ENCODE measurements around the gene SLC4A2.
A peak's percentile ranks its signal among the peaks of the same experiment; 100 is the strongest.

Gene SLC4A2

DNA sequence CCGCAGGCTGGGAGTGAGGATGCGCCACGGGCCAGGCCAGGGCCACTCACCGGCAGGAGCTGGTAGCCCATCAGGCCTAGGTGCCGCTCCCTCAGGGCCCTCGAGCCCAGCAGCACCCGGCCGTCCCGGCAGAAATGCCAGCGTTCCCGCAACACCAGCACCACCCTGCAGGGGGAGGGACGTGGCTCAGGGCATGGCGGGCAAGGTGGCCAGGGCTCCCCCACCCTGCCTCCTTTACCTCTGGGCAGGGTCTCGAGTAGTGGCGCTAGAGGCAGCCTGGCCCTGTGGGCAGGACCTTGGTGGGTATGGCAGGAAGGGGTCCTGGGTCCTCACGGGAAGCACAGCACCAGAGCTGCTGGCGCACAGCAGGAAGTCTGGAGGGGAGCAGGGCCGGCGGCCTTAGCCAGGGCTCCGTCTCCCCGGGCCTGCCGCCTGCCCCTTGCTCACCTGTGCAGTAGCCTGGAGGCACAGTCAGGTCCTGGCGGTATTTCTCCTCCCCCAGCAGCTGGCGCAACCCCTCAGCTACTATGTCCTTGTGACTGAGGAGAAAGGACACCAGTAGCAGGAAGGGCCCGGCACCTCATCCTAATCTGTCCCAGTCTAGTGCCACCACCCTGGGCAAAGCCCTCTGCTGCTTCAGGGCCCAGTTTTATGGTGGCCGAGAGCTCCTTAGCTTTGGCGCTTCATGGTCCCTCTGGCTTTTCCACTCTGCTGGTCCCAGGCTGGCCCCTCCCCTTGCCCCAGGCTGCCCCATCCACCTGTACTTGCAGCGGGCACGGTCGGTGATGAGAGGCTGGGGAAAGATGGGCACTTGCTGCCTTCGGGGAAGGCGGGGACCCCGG, 17.7 kb downstream of the SLC4A2 start:
- no peak overlapping the region for H3K27ac ChIP-seq (ENCODE audit: low read depth, low read length)
- H3K4me3 ChIP-seq (ENCODE audit: low read depth, low read length) = no peak overlapping the region; the same call in 1 of the 2 replicates
- H3K9ac ChIP-seq (ENCODE audit: low read length) = no peak overlapping the region
- H3K4me1 ChIP-seq (ENCODE audit: control insufficient read depth, insufficient read depth, low read length) = peaks cover 53% of the 10 kb centered on the region
- H3K27me3 ChIP-seq (ENCODE audit: control insufficient read depth, insufficient read depth, low read length) = no peaks in the 10 kb centered on the region
- no peaks in the 10 kb centered on the region for H3K9me3 ChIP-seq (ENCODE audit: control insufficient read depth, insufficient read depth, low read depth, low read length)
- H3K36me3 ChIP-seq (ENCODE audit: control insufficient read depth, insufficient read depth, low read length) = peaks cover 33% of the 10 kb centered on the region

- H3K9me3 ChIP-seq (ENCODE audit: control insufficient read depth, insufficient read depth, low read depth, low read length) = no peaks in the 10 kb centered on the region
- no peak overlapping the region for H3K4me3 ChIP-seq (ENCODE audit: low read depth, low read length)
- H3K4me1 ChIP-seq (ENCODE audit: control insufficient read depth, insufficient read depth, low read length) = peaks cover 60% of the 10 kb centered on the region
- peaks cover 28% of the 10 kb centered on the region for H3K36me3 ChIP-seq (ENCODE audit: control insufficient read depth, insufficient read depth, low read length)
- no peak overlapping the region for H3K27ac ChIP-seq (ENCODE audit: low read depth, low read length)
- no peaks in the 10 kb centered on the region for H3K27me3 ChIP-seq (ENCODE audit: control insufficient read depth, insufficient read depth, low read length)
- H3K9ac ChIP-seq (ENCODE audit: low read length) = no peak overlapping the region
Observed at GRCh38 chr7:151077705-151078232, 18.4 kb downstream of the SLC4A2 start.

GRCh38 chr7:151078233-151079040, 19.0 kb downstream of the SLC4A2 start:
- Histone ChIP-seq H3K36me3 (ENCODE audit: control insufficient read depth, insufficient read depth, low read length) (peaks cover 28% of the 10 kb centered on the region), H3K27ac (ENCODE audit: low read depth, low read length) (no peak overlapping the region), H3K9ac (ENCODE audit: low read length) (peak overlapping the region; percentile 7), H3K9me3 (ENCODE audit: control insufficient read depth, insufficient read depth, low read depth, low read length) (no peaks in the 10 kb centered on the region), H3K4me3 (ENCODE audit: low read depth, low read length) (peak overlapping the region; percentile 95), H3K4me1 (ENCODE audit: control insufficient read depth, insufficient read depth, low read length) (peaks cover 60% of the 10 kb centered on the region), H3K27me3 (ENCODE audit: control insufficient read depth, insufficient read depth, low read length) (no peaks in the 10 kb centered on the region)

- H3K27ac ChIP-seq (ENCODE audit: low read depth, low read length) = no peak overlapping the region
- H3K9me3 ChIP-seq (ENCODE audit: control insufficient read depth, insufficient read depth, low read depth, low read length) = no peaks in the 10 kb centered on the region
- H3K4me1 ChIP-seq (ENCODE audit: control insufficient read depth, insufficient read depth, low read length) = peaks cover 64% of the 10 kb centered on the region
- H3K36me3 ChIP-seq (ENCODE audit: control insufficient read depth, insufficient read depth, low read length) = peaks cover 20% of the 10 kb centered on the region
- H3K4me3 ChIP-seq (ENCODE audit: low read depth, low read length) = peak overlapping the region; percentile 95
- 0 out of 2 replicates have a peak, but pooled peaks cover 4% of the 10 kb centered on the region for H3K27me3 ChIP-seq (ENCODE audit: control insufficient read depth, insufficient read depth, low read length)
- peak overlapping the region; percentile 93 for H3K9ac ChIP-seq (ENCODE audit: low read length)
Observed at GRCh38 chr7:151079199-151079910, 20.0 kb downstream of the SLC4A2 start.

DNA sequence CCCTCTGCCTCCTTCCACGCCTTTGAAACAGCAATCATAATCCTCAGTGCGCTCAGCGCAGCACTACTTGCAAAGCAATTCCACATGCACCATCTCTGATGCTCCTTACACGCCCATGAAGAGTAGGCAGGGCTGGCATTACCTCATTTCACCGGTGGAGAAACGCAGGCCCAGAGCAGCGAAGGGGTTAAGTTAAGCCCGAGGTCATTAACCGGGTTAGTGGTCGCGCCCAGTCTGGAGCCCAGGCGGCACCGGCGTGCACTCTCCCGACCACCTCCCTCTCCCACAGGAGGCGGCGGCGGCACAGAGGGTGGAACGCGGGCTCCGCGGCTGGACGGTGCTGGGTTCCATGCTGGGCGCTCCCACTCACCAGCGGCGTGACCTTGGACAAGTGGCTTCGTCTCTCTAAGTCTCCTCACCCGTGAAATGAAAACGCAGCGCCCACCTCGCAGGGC, 20.7 kb downstream of the SLC4A2 start:
- H3K36me3 ChIP-seq (ENCODE audit: control insufficient read depth, insufficient read depth, low read length) = peaks cover 12% of the 10 kb centered on the region

GRCh38 chr7:151080522-151081169, 21.3 kb downstream of the SLC4A2 start, which contains the start of gene FASTK:
TSS of gene FASTK (minus strand) at chr7:151080809. CDS start at chr7:151080766, 43 bp downstream.
- Histone ChIP-seq H3K36me3 (ENCODE audit: control insufficient read depth, insufficient read depth, low read length) (peaks cover 7% of the 10 kb centered on the region), H3K4me3 (ENCODE audit: low read depth, low read length) (peak within 1 kb of the TSS; percentile 95), H3K9ac (ENCODE audit: low read length) (peak within 1 kb of the TSS; percentile 93), H3K27ac (ENCODE audit: low read depth, low read length) (peak within 1 kb of the TSS; percentile 93), H3K27me3 (ENCODE audit: control insufficient read depth, insufficient read depth, low read length) (peaks cover 12% of the 10 kb centered on the region), H3K4me1 (ENCODE audit: control insufficient read depth, insufficient read depth, low read length) (peaks cover 72% of the 10 kb centered on the region), H3K9me3 (ENCODE audit: control insufficient read depth, insufficient read depth, low read depth, low read length) (no peaks in the 10 kb centered on the region)

More for the DNA sequence above, 20.7 kb downstream of the SLC4A2 start:
- no peaks in the 10 kb centered on the region for H3K9me3 ChIP-seq (ENCODE audit: control insufficient read depth, insufficient read depth, low read depth, low read length)
- H3K4me3 ChIP-seq (ENCODE audit: low read depth, low read length) = peak overlapping the region; percentile 95
- peaks cover 68% of the 10 kb centered on the region for H3K4me1 ChIP-seq (ENCODE audit: control insufficient read depth, insufficient read depth, low read length)
- H3K9ac ChIP-seq (ENCODE audit: low read length) = peak overlapping the region; percentile 93
- peaks cover 9% of the 10 kb centered on the region; the same call in 1 of the 2 replicates for H3K27me3 ChIP-seq (ENCODE audit: control insufficient read depth, insufficient read depth, low read length)
- peak overlapping the region; percentile 93 for H3K27ac ChIP-seq (ENCODE audit: low read depth, low read length)

- H3K9me3 ChIP-seq (ENCODE audit: control insufficient read depth, insufficient read depth, low read depth, low read length) = no peaks in the 10 kb centered on the region
- H3K4me1 ChIP-seq (ENCODE audit: control insufficient read depth, insufficient read depth, low read length) = peaks cover 66% of the 10 kb centered on the region
- peaks cover 12% of the 10 kb centered on the region for H3K27me3 ChIP-seq (ENCODE audit: control insufficient read depth, insufficient read depth, low read length)
- no peaks in the 10 kb centered on the region for H3K36me3 ChIP-seq (ENCODE audit: control insufficient read depth, insufficient read depth, low read length)
- H3K27ac ChIP-seq (ENCODE audit: low read depth, low read length) = peak overlapping the region; percentile 93; the same call in 1 of the 2 replicates
- H3K9ac ChIP-seq (ENCODE audit: low read length) = peak overlapping the region; percentile 93
- H3K4me3 ChIP-seq (ENCODE audit: low read depth, low read length) = peak overlapping the region; percentile 95
Observed at GRCh38 chr7:151081170-151082101, 22.0 kb downstream of the SLC4A2 start.

GRCh38 chr7:151082141-151083070, 23.0 kb downstream of the SLC4A2 start:
- H3K9ac ChIP-seq (ENCODE audit: low read length) = peak overlapping the region; percentile 24

More at GRCh38 chr7:151082141-151083070, 23.0 kb downstream of the SLC4A2 start:
- H3K27me3 ChIP-seq (ENCODE audit: control insufficient read depth, insufficient read depth, low read length) = peaks cover 14% of the 10 kb centered on the region
- peak overlapping the region; percentile 95 for H3K4me3 ChIP-seq (ENCODE audit: low read depth, low read length)
- H3K27ac ChIP-seq (ENCODE audit: low read depth, low read length) = no peak overlapping the region; the same call in 1 of the 2 replicates
- no peaks in the 10 kb centered on the region for H3K9me3 ChIP-seq (ENCODE audit: control insufficient read depth, insufficient read depth, low read depth, low read length)
- H3K4me1 ChIP-seq (ENCODE audit: control insufficient read depth, insufficient read depth, low read length) = peaks cover 56% of the 10 kb centered on the region
- H3K36me3 ChIP-seq (ENCODE audit: control insufficient read depth, insufficient read depth, low read length) = no peaks in the 10 kb centered on the region
